GM18505 (cell line): ENCODE data around the gene HIBADH.

Source experiments
- ATAC-seq: cut with Tn5 transposase; IDR thresholded peaks from one replicate; pipeline ENCODE4 v1.9.1; 2021; ENCODE audit not compliant: unreplicated experiment
- POLR2A ChIP-seq: IDR thresholded peaks from 4 replicates; pipeline ENCODE4 v1.6.1; 2011; ENCODE audit warnings: borderline replicate concordance; ENCODE audit not compliant: insufficient read depth, insufficient read length; ENCODE audit errors: extremely low read depth

HIBADH gene

DNA sequence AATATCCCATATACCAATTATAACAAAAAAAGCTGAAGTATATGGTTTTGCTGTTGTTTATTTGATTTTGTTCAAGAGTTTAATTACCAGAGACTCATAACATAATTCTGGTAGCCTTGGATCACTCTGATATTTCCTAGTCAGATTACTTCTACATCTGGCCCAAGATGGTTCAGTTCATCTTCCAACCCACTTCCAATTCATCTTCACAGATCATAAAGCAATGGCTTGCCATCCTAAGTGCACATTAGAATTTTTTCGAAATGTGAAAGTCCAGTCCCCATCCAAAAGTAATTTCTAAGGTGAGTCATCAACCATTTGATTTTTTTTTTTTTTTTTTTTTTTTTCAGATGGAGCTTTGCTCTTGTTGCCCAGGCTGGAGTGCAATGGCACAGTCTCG is 8.0 kb upstream of the HIBADH start:
- TF ChIP-seq POLR2A: no peak
- ATAC-seq: no peak

DNA sequence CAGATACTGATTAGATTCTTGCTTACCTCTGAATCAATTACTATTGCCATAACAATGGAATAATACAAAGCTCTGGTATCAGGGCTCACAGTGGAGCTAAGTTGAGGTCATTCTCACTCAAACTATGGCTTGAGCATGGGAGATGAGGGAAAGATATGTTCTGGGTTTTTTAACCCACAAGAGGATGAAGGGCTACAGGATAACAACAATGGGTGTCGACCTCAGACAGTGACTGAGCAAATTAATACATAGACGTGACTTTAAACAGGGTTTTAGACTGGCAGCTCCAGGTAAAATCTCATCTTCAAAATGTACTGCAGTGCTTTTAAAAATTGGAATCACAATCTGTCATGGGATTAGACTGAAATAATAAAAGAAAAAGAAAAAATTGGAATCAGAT is 7.5 kb upstream of the HIBADH start:
- ATAC-seq: no peak

DNA sequence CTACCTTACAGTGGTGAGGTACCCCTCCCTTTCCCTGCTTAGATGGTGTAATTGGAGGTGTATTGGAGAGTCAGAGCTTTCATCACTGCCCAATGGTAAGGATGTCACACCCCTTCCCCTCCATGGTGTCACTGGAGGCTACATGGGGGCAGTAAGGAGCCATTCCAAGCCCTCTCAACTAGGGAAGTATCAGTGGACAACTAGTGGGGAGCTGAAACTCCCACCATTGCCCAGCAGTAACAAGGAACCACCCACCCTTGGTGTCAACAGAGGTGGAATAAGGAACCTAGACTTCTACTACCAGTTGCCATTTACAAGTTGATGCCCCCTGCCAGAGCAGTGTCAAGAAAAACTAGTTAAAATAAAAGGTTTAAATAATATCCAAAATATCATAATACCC is 2.8 kb upstream of the HIBADH start:
- ATAC-seq: no peak
- TF ChIP-seq POLR2A: no peak

More for the DNA sequence above, 7.5 kb upstream of the HIBADH start:
- TF ChIP-seq POLR2A: no peak

DNA sequence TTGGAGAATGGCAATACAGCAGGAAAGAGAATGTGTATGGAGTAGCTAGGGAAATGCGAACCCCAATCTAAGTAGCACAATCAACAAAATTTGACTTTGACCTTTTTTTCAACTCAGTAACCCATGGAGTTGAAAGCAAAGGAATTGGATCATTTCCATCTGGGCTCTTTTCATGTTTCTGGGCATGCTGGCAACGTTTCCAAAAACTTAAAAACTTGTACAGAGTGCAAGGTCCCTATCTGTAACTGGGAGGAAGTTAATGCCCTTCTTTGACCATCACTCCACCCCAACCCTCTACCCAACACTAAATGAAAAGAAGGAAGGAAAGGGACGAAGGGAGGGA is 1.3 kb upstream of the HIBADH start:
- ATAC-seq: no peak
- TF ChIP-seq POLR2A: no peak

DNA sequence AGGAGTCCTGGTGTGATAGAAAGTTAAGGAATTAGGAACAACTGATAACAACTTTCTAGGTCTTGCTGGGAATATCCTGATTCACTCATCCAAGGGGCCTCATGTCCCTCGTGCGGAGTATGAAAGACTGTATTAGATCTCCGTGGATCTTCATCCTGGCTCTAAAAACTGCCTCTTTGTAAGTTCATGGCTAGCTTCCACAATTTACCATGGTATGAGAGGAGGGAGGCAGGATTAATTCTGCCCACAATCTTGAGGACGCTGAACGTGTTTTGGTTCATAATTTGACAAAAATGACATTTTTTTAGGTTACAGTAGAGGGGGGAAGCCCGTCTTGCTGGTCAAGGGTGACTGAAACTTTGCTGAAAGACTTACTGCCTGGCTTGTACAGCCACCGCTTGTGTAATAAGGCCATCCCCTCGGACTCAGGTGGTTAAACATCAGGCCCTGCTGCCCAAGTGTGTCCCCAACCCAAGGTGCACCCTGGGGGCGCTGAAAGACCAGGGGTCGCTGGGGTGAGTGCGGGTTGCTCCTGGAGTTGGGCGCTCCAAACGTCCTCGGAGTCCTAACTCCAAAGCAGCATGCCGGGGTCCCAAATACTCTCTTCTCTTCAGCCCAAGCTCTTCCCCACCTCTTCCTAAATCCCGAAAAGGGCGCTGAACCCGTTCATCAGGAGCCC is 733 bp downstream of the HIBADH start:
- no peak for ATAC-seq
- no peak for TF ChIP-seq POLR2A

DNA sequence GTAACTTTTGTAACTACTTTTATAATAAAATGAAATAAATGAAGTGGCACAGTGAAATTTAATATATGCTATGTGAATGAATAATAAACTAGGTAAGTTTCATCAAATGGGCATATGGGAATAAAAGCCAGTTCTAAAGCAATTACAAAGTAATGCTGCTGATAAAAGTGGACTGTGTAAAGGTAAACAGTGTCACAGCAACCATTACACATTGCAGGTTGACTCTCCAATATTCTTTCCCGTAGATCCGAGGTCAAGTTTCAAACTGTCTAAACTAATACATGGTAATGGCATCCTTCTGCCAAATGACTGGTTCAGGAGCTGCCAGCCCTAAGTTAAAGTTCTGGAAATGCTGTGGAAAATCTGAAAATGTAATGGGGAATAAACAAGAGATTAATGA is 6.0 kb downstream of the HIBADH start:
- no peak for TF ChIP-seq POLR2A
- ATAC-seq: no peak

DNA sequence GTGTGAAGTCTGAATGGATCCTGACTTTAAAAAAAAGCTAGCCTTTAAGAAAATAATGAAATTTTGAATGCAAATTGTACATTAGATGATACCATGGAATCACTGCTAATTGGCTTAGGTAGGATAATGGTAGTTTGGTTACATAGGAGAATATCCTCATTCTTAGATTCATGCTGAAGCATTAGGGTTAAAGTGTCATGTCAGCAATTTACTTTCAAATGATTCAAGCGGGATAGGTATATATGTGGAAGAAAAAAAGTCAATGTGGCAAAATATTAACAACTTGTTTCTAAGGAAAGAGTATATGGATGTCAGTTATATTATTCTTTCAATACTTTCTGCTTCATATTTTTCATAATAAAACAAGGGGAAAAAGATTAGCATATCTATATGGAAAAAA is 7.5 kb downstream of the HIBADH start:
- TF ChIP-seq POLR2A: no peak
- no peak for ATAC-seq

DNA sequence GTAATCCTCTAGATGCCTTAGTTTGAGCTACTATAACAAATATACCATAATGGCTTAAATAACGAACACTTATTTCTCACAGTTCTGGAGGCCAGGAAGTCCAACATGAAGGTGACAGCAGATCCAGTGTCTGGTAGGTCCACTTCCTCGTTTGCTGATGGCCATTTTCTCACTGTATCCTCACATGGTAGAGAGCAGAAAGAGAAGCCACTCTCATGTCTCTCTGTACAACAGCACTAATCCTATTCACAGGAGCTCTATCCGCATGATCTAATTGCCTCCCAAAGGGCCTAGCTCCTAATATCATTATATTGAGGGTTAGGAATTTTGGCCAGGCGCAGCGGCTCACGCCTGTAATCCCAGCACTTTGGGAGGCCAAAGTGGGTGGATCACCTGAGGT is 10.2 kb downstream of the HIBADH start:
- ATAC-seq: no peak
- no peak for TF ChIP-seq POLR2A

DNA sequence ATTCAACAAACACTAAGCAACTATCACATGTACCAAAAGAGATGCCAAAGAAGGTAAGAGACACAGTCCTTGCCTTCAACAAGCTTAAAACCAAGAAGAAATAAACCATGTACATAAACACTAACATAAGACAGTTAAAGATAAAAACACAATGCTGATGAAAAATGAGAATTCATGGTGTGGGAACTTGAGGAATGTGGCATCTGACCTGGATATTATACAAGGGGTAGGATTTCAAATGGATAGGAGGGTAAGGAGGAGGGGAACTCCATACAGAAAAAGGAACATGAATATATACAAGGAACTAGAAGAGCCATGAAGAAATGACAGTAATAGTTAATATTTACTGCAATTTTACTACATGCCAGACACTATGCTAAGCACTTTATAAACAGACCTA is 11.0 kb downstream of the HIBADH start:
- no peak for TF ChIP-seq POLR2A
- no peak for ATAC-seq

DNA sequence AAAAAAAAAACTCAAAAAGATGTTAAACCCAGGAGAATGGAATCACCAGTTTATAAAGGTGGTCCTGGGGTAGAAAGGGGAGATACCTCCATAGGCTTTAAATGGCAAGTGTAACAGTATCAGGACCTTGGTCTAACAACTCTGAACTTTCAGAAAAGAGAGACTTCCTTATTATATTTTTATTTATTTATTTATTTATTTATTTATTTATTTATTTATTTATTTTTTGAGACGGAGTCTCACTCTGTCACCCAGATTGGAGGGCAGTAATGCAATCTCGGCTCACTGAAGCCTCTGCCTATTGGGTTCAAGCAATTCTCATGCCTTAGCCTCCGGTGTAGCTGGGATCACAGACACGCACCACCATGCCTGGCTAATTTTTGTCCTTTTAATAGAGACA is 12.4 kb downstream of the HIBADH start:
- TF ChIP-seq POLR2A: no peak
- no peak for ATAC-seq

DNA sequence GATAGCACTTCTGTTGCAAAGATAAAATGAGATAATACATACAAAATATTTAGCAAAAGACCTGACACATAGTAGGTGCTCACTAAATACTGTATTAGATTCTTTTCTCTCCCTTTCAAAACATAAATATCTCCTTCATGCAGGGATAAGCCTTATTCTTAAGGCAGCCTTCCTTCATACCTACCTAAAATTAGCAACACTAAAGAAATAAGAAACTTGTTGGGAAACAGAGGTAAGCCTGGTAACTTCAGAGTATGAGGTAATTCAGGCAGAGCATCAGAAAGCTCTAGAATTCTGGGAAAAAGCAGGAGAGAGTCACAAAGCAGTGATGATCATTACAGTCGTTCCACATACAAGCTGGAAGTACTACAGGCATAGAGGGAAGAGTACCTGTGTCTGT is 15.2 kb downstream of the HIBADH start:
- no peak for TF ChIP-seq POLR2A
- ATAC-seq: no peak

DNA sequence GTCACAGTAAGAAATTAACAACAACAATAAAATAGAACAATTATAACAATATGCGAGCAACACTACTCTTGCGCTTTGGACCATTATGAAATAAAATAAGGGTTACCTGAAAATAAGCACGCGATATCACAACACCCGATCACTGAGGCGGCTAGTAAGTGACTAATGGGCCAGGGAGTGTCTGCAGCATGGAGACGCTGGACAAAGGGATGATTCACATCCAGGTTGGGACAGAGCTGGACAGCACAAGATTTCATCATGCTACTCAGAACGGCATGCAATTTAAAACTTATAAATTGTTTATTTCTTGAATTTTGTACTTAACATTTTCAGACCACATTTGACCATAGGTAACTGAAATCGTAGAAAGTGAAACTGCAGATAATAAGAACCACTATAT is 15.6 kb downstream of the HIBADH start:
- ATAC-seq: no peak

DNA sequence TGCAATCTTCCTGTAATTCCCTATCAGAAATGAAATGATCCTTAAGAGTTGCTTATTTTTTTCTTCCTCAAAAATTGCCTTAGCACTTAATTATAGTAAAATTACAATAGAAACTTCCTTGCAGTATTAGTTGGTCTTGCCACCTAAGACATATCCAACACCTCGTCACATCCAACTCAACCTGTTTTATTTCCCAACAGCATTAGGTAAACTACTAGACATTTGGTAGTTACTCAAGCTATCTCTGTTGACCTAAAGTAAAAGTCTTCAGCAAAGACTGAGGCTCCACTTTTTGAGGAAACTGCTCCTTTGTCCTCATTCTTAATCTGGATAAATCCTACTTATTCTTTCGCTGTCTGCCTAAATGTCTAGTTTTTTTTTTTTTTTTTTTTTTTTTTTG is 20.4 kb downstream of the HIBADH start:
- ATAC-seq: no peak
- no peak for TF ChIP-seq POLR2A

More for the DNA sequence above, 15.6 kb downstream of the HIBADH start:
- no peak for TF ChIP-seq POLR2A

DNA sequence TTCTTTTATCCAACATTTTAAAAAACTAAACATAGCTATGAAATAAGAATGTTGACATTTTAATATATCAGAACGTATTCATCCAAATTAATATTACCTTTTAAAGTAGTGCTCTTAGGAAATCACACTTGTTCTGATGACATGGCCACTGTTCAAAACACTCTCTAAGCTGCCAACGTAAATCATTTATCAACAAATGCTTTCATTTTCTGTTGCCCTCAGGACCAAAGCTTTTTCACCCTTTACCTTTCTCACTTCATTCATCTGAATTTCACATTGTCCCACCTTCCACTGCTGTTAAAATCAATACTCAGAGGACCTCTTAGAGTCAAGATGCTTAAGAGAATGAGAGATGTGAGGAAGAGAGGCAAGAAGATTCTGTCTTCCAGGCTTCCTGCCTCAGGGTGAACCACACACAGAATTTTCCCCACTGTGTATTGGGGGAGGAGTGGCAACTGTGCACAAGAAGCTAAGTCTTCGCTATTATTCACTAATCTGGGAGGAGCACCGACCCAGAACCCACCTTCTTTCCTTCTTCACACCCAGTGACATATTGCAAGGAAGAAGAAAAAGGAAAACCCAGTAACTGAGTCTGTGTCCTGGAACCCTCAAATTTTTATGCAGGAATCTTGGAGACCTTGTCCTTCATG is 21.0 kb downstream of the HIBADH start:
- no peak for TF ChIP-seq POLR2A
- no peak for ATAC-seq
